GM12891 (cell line): ENCODE measurements around the gene PPIG.

ENCODE experiments used
- PAX5 ChIP-seq: IDR thresholded peaks from 2 replicates; pipeline ENCODE4 v1.6.1; 2011; ENCODE audit warnings: low read length, moderate library complexity, mild to moderate bottlenecking; ENCODE audit not compliant: insufficient read depth, severe bottlenecking
- POLR2A ChIP-seq: IDR thresholded peaks from 2 replicates; pipeline ENCODE4 v1.6.1; 2011; ENCODE audit warnings: low read depth, low read length, control low read depth
- POLR2AphosphoS5 ChIP-seq: IDR thresholded peaks from 2 replicates; pipeline ENCODE4 v1.6.1; 2011; ENCODE audit warnings: low read depth, low read length, control low read depth
- SPI1 ChIP-seq: IDR thresholded peaks from 2 replicates; pipeline ENCODE4 v1.6.1; 2011; ENCODE audit warnings: low read depth, low read length, control low read depth
- TAF1 ChIP-seq: IDR thresholded peaks from 2 replicates; pipeline ENCODE4 v1.6.1; 2011; ENCODE audit warnings: low read depth, low read length, control low read depth

DNA sequence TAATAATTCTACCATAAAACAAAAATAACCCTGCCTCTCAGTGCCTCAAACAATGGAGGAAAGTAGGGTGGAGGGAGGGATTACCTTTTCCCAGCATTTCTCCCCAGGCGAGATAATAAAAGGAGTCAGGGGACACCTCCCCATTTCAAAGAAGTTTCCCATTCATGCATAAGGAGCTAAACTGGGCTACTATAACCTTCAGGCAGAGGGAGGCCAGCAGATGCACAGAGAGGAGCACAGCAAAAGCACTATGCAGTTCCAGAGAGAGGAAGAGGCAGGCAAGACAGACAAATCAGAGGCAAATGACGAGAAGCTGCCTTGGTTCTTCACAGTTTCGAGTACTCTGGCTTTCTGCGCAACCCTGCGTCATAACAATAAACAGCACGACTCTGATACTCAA is 92.7 kb downstream of the PPIG start:
- TF ChIP-seq POLR2AphosphoS5 (no peak), POLR2A (no peak), SPI1 (no peak), TAF1 (no peak), PAX5 (no peak)
